GM12891 (cell line): ENCODE data around the gene BRINP2.

Experiments used
- PAX5 ChIP-seq: IDR thresholded peaks from 2 replicates; pipeline ENCODE4 v1.6.1; 2011; ENCODE audit warnings: low read length, moderate library complexity, mild to moderate bottlenecking; ENCODE audit not compliant: insufficient read depth, severe bottlenecking
- POLR2A ChIP-seq: IDR thresholded peaks from 2 replicates; pipeline ENCODE4 v1.6.1; 2011; ENCODE audit warnings: low read depth, low read length, control low read depth
- POLR2AphosphoS5 ChIP-seq: IDR thresholded peaks from 2 replicates; pipeline ENCODE4 v1.6.1; 2011; ENCODE audit warnings: low read depth, low read length, control low read depth
- POU2F2 ChIP-seq: IDR thresholded peaks from 2 replicates; pipeline ENCODE4 v1.6.1; 2011; ENCODE audit warnings: low read depth, mild to moderate bottlenecking, control low read depth, low read length, moderate library complexity
- SPI1 ChIP-seq: IDR thresholded peaks from 2 replicates; pipeline ENCODE4 v1.6.1; 2011; ENCODE audit warnings: low read depth, low read length, control low read depth
- TAF1 ChIP-seq: IDR thresholded peaks from 2 replicates; pipeline ENCODE4 v1.6.1; 2011; ENCODE audit warnings: low read depth, low read length, control low read depth

DNA sequence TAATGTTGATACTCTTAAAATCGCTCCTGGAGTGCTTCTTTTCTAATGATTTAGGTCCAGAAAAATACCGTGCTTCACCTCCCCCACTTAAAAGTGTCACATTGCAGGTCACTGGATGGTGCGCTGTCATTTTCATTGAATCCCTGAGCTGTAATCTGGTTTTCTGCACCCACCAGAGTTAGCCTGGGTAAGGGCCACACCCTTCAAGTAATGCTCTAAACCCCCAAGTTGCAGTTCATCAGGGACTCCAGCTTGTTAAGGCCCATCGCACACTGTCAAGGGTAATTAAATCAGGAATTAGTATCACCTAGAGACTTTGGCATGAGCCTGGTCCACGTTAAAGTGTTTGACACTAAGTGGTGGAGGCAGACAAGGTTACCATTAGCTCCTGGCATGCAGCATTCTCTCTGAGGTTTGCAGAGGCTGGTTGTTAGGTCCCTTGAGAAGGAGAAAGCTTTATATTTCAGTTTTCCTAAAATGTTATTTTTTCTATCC, 40.3 kb upstream of the BRINP2 start:
- TF ChIP-seq POLR2A, result no peak
- TF ChIP-seq POLR2AphosphoS5, result no peak
- TF ChIP-seq TAF1, result no peak
- TF ChIP-seq POU2F2, result no peak
- no peak for TF ChIP-seq SPI1
- no peak for TF ChIP-seq PAX5
